Heart left ventricle (tissue), 16 donors: ENCODE results near the gene HAND2. TPM values are rescaled to one million over a fixed set of nuclear protein-coding genes. Genes with fewer than 3 reads are reported as not detected.

Experiments
- ATAC-seq, 4 donors: fragments of 200-7000 bp; cut with Tn5 transposase; one replicate each; pipeline ENCODE4 v1.9.1; 2020 to 2022; ENCODE audit warnings: moderate library complexity in 4 of 4, mild to moderate bottlenecking in 3 of 4, moderate number of reproducible peaks in 1 of 4
- DNase-seq, 5 donors: peaks; one replicate each; pipeline ENCODE4 v3.0.0-alpha.2; 2020
- H3K27ac ChIP-seq, 12 donors: fragments of 200-600 bp; sonication (generic) in 4 of 12; one replicate each; pipeline versions ENCODE4 v1.5.0 to v1.8.0; 2016 to 2022; ENCODE audit warnings: mild to moderate bottlenecking in 2 of 12
- H3K27me3 ChIP-seq, 9 donors: fragments of 200-600 bp; sonication (generic) in 2 of 9; one replicate each; pipeline versions ENCODE4 v1.5.1 to v1.8.0; 2016 to 2022; ENCODE audit warnings: mild to moderate bottlenecking in 3 of 9
- H3K36me3 ChIP-seq, 9 donors: fragments of 200-600 bp; sonication (generic) in 2 of 9; one replicate each; pipeline versions ENCODE4 v1.5.0 to v1.8.0; 2018 to 2022; ENCODE audit warnings: mild to moderate bottlenecking in 2 of 9
- H3K4me1 ChIP-seq, 12 donors: fragments of 200-600 bp; sonication (generic) in 4 of 12; one replicate each; pipeline versions ENCODE4 v1.5.0 to v1.8.0; 2016 to 2022; ENCODE audit warnings: mild to moderate bottlenecking in 3 of 12
- H3K4me3 ChIP-seq, 12 donors: fragments of 200-600 bp; sonication (generic) in 4 of 12; one replicate each; pipeline versions ENCODE4 v1.5.0 to v1.8.0; 2017 to 2022; ENCODE audit warnings: mild to moderate bottlenecking in 9 of 12, moderate library complexity in 4 of 12
- H3K9me3 ChIP-seq, 12 donors: fragments of 200-600 bp; sonication (generic) in 4 of 12; one replicate each; pipeline versions ENCODE4 v1.5.0 to v1.8.0; 2016 to 2022; ENCODE audit warnings: mild to moderate bottlenecking in 1 of 12
- POLR2A ChIP-seq, 2 donors: fragments of 450-650 bp; IDR thresholded peaks; one replicate each; pipeline ENCODE4 v1.6.1; 2017; ENCODE audit warnings: antibody characterized with exemption in 2 of 2, mild to moderate bottlenecking in 2 of 2, moderate library complexity in 2 of 2
- WGBS, 4 donors: extraction: QIAGEN DNeasy Blood & Tissue Kit in 2 of 4; methylation state at CpG; one replicate each; pipeline versions ENCODE4 v1.1.5 to v1.1.7; 2013 to 2018; 5-methylcytosine and 5-hydroxymethylcytosine counted together
- intact Hi-C, 10 donors: fragments of 100-400 bp; cut with DNase I; formaldehyde crosslinking; loops; one replicate each; pipeline versions ENCODE4 v1.11.1 to v1.14.2; 2022
- polyA plus RNA-seq, 2 donors: library from polyadenylated mRNA; stranded (reverse); fragments of 200-250 nt; gene quantifications; one replicate each; pipeline ENCODE4 v1.2.3, GENCODE V29; 2013
- total RNA-seq, 9 donors: library from RNA; depleted of rRNA in 2 of 9; stranded (reverse); fragments of >200 nt in 2 of 9; fragmentation: NEBNext Ultra II Directional in 3 of 9; extraction: Animal tissue kit (Norgen Biotek cat#: 25700) in 3 of 9; gene quantifications; one replicate each; pipeline versions ENCODE4 v1.1.0 to v1.2.4, GENCODE V29; 2016 to 2023
- TF ChIP-seq, protein P1 (sequence below), 12 donors: fragments of 200-600 bp; sonication (generic) in 4 of 12; IDR thresholded peaks; one replicate each; pipeline versions ENCODE4 v1.5.0 to v1.8.0; 2018 to 2022; ENCODE audit warnings: antibody characterized with exemption in 12 of 12, mild to moderate bottlenecking in 5 of 12
- donor health status: ischemic (EF 13 %, LVEDD 7.1; RV severe dilation, severe dysfunction).
- donor health status: healthy with polysubstance abuse.
- donor health status: DM: no; HTN: yes; CAD: no.
- donor health status: DM: no; HTN: no; CAD: no.
- donor health status: ischemic (EF 25% LVEDD 6.9; RV normal size, moderate dysfunction).
- donor health status: ischemic (EF 25% LVEDD 5.7; RV mildly dilated, moderate dysfunction).
- donor health status: healthy.
- donor health status: DM: yes; HTN: yes; CAD: no.
- donor health status: ischemic (EF 35%, LVEDD 5.7; RV mildly dilated, moderate dysfunction).
- donor health status: nonischemic (EF 11% LVEDD 7.7; RV severe dilation, severe dysfunction).
- donor health status: DM: yes; HTN: yes; CAD: no.
- donor health status: PGD.
- donor health status: ischemic (EF 29% LVEDD 5.4; RV normal size, mild dysfunction).
- donor health status: nonischemic (EF 23%, LVEDD 6.1; RV moderate dilation, normal function).

Gene HAND2
- total and polyA plus RNA-seq, 11 donors, result 72.8 to 188 (median 126) TPM

DNA sequence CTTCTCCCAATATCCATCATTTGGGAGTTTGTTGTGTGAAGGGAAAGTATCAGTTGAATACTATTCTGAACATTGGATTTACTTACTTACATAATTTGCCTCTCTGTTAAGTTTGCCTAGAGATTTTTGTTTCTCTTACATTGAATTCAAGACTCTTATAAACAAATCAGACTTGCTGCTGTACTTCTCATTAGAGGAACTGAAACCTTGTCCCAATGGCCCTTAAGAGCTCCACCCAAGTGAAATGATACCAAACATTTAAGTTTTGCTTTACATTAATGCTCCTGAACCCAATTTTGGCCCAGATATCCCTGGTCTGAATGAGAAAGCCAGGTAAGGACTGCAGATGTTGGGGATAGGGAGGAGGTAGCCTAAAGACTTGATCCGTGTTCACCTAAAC, 32.0 kb downstream of the HAND2 start:
- ATAC-seq, result no peak
- intact Hi-C loops, result loop anchor here in 6 of 10 donors (10.0 kb wide), 2 partner anchors 173 to 183 kb away; no protein-coding TSS in a partner anchor
- TF ChIP-seq POLR2A (IDR thresholded peaks at IDR 0.05), result no peak
- TF ChIP-seq, protein P1, sequence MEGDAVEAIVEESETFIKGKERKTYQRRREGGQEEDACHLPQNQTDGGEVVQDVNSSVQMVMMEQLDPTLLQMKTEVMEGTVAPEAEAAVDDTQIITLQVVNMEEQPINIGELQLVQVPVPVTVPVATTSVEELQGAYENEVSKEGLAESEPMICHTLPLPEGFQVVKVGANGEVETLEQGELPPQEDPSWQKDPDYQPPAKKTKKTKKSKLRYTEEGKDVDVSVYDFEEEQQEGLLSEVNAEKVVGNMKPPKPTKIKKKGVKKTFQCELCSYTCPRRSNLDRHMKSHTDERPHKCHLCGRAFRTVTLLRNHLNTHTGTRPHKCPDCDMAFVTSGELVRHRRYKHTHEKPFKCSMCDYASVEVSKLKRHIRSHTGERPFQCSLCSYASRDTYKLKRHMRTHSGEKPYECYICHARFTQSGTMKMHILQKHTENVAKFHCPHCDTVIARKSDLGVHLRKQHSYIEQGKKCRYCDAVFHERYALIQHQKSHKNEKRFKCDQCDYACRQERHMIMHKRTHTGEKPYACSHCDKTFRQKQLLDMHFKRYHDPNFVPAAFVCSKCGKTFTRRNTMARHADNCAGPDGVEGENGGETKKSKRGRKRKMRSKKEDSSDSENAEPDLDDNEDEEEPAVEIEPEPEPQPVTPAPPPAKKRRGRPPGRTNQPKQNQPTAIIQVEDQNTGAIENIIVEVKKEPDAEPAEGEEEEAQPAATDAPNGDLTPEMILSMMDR (IDR thresholded peaks at IDR 0.05), result no peak
- Histone ChIP-seq H3K36me3 (no peaks in the 10 kb centered on the region), H3K27me3 (peaks cover 0 to 51% (median 7%) of the 10 kb centered on the region in 9 donors), H3K4me3 (no peak overlapping the region), H3K27ac (no peak overlapping the region), H3K9me3 (no peaks in the 10 kb centered on the region), H3K4me1 (peaks cover 0 to 14% (median 0%) of the 10 kb centered on the region in 12 donors)
- 89 to 100% (median 96%) methylated on average over 1 of the region's 1 CpG for WGBS, 4 donors
- DNase-seq, result no peak

DNA sequence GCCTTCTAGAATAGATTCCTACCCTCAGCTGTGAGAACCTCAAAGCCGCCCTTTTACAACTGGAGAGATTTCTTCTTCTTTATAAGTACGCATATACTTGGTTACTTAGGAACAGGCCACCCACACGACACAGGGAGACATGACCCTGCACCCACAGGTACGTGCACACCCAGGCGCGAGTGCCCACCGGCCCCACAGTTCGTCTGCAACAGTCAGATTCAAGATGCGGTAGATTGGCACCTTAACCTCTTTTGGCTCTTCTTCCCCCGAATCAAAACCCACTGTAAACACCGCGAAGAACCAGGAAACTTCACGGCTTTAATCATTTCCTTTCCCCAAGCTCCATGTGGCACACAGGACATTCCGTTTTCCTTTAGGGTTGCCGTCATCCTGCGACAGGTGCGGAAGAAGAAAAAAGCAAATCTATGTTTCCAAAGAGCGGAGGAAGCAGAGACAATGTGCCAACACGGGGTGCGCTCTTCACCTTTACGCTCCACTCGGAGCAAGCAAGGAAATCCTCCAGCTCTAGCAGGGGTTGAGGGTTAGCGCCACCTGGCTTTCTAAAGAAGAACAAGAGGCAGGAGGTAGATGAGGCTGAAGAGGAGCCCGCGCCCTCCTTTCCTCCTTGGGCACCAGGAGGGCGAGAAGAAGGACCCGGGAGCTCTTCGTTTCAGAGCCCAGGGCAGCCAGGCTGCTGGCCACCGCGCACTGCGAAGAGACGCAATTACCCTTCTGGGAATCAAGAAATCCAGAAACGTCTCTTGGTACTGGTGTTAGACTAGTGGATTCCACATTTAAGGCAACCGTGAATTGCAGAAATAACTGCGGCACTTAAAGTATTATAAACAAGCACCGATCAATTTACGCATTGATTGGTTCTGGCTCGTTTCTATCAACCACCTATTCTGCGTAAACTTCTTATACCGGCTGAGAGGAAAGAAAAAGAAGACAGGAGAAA, 35.7 kb downstream of the HAND2 start:
- no peaks in the 10 kb centered on the region for H3K9me3 ChIP-seq
- H3K27me3 ChIP-seq, result peaks cover 0 to 17% (median 0%) of the 10 kb centered on the region in 9 donors
- peaks cover 0 to 27% (median 9%) of the 10 kb centered on the region in 12 donors for H3K4me1 ChIP-seq
- TF ChIP-seq, protein P1 (IDR thresholded peaks at IDR 0.05), result peak; percentile 60 to 86 (median 74)
- TF ChIP-seq POLR2A (IDR thresholded peaks at IDR 0.05), result no peak
- ATAC-seq (peak; percentile 79 to 95 (median 92)), DNase-seq (peak in 4 of 5 donors; percentile 46 to 65 (median 55))
- intact Hi-C loops, result loop anchor here (1.0 to 10.0 kb wide), 11 partner anchors 47 to 818 kb away; no protein-coding TSS in a partner anchor
- WGBS, 4 donors, result 20 to 33% (median 25%) methylated on average over 40 of the region's 40 CpGs
- H3K36me3 ChIP-seq, result no peaks in the 10 kb centered on the region
- peak overlapping the region in 11 of 12 donors; percentile 17 to 56 (median 44) for H3K4me3 ChIP-seq
- H3K27ac ChIP-seq, result peak overlapping the region in 1 of 12 donors; percentile 31

DNA sequence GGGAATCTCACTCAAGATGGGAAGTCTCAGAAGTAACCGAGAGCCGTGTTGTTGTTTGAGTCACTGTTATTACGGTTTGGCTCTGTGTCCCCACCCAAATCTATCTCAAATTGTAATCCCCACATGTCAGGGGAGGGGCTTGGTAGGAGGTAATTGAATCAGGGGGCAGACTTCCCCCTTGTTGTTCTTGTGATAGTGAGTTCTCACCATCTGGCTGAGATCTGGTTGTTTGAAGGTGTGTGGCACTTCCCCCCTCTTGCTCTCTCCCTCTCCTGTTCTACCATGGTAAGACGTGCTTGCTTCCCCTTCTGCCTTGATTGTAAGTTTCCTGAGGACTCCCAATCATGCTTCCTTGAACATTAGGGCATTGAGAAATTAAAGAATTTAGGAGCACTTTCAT, 37.0 kb downstream of the HAND2 start:
- intact Hi-C loops, result loop anchor here (5.0 to 10.0 kb wide), 7 partner anchors 46 to 819 kb away; no protein-coding TSS in a partner anchor
- H3K27ac ChIP-seq, result no peak overlapping the region
- H3K9me3 ChIP-seq, result no peaks in the 10 kb centered on the region
- DNase-seq, result no peak
- peaks cover 0 to 38% (median 10%) of the 10 kb centered on the region in 12 donors for H3K4me1 ChIP-seq
- H3K36me3 ChIP-seq, result no peaks in the 10 kb centered on the region
- TF ChIP-seq, protein P1 (IDR thresholded peaks at IDR 0.05), result no peak
- TF ChIP-seq POLR2A (IDR thresholded peaks at IDR 0.05), result no peak
- WGBS, 4 donors, result 88 to 95% (median 94%) methylated on average over 3 to 4 of the region's 4 CpGs
- H3K27me3 ChIP-seq, result peaks cover 0 to 17% (median 0%) of the 10 kb centered on the region in 9 donors
- H3K4me3 ChIP-seq, result no peak overlapping the region
- no peak for ATAC-seq

DNA sequence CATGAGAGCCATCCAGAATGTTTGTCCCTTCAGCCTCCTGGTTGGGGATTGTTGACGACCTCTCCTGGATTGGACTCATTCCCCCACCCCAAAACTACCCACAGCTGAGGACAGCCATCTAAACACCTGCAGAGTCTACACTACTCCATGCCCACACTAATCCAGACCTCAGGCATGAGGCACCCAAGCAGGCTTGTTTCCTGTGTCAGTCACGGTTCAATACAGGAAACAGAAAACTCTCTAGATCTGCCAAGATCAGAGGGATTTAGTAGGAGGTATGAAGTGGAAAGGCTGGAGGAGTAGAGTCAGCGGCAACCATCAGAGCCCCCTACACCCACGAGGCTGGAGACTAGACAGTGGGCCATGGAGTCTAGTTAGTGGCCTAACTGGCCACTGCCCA, 37.7 kb downstream of the HAND2 start:
- Histone ChIP-seq H3K36me3 (no peaks in the 10 kb centered on the region), H3K27ac (no peak overlapping the region), H3K4me1 (peaks cover 0 to 44% (median 11%) of the 10 kb centered on the region in 12 donors), H3K9me3 (no peaks in the 10 kb centered on the region), H3K4me3 (no peak overlapping the region), H3K27me3 (peaks cover 0 to 17% (median 0%) of the 10 kb centered on the region in 9 donors)
- WGBS, 4 donors, result 58 to 82% (median 73%) methylated on average over 4 of the region's 4 CpGs
- TF ChIP-seq POLR2A (IDR thresholded peaks at IDR 0.05), result no peak
- intact Hi-C loops, result loop anchor here (5.0 to 10.0 kb wide), 7 partner anchors 45 to 820 kb away; no protein-coding TSS in a partner anchor
- ATAC-seq (no peak), DNase-seq (no peak)
